H9 (cell line): Measurements from ENCODE around the gene CRELD2. TPM values are rescaled to one million over a fixed set of nuclear protein-coding genes. Genes with fewer than 3 reads are reported as not detected.

Experiments used
- DNase-seq: peaks from one replicate; pipeline ENCODE4 v3.0.0-alpha.2; 2017
- H2AFZ ChIP-seq: one replicate; pipeline ENCODE4 v1.6.1; 2013; ENCODE audit warnings: mild to moderate bottlenecking, low read length, control low read depth, moderate library complexity
- H2AK5ac ChIP-seq: 2 replicates; pipeline ENCODE4 v1.6.1; 2013; ENCODE audit warnings: low read length, control low read depth, mixed read lengths; ENCODE audit not compliant: insufficient read length
- H2BK120ac ChIP-seq: one replicate; pipeline ENCODE4 v1.6.1; 2013; ENCODE audit warnings: low read depth, mild to moderate bottlenecking, low read length, control low read depth, inconsistent platforms; ENCODE audit not compliant: poor library complexity, severe bottlenecking
- H2BK12ac ChIP-seq: 2 replicates; pipeline ENCODE4 v1.6.1; 2013; ENCODE audit warnings: low read length, control low read depth, mixed read lengths, low read depth; ENCODE audit not compliant: insufficient read length
- H2BK15ac ChIP-seq: 2 replicates; pipeline ENCODE4 v1.6.1; 2013; ENCODE audit warnings: low read depth, low read length, control low read depth
- H2BK20ac ChIP-seq: one replicate; pipeline ENCODE4 v1.6.1; 2013; ENCODE audit warnings: low read depth, mild to moderate bottlenecking, low read length, control low read depth, inconsistent platforms; ENCODE audit not compliant: poor library complexity, severe bottlenecking
- H2BK5ac ChIP-seq: 2 replicates; pipeline ENCODE4 v1.6.1; 2013; ENCODE audit warnings: low read length, control low read depth, mixed read lengths; ENCODE audit not compliant: insufficient read length
- H3K14ac ChIP-seq: 2 replicates; pipeline ENCODE4 v1.6.1; 2013; ENCODE audit warnings: low read length, control low read depth; ENCODE audit not compliant: insufficient read depth
- H3K18ac ChIP-seq: 2 replicates; pipeline ENCODE4 v1.6.1; 2013; ENCODE audit warnings: low read depth, mild to moderate bottlenecking, mixed read lengths, low read length, control low read depth; ENCODE audit not compliant: insufficient read length
- H3K23ac ChIP-seq: 2 replicates; pipeline ENCODE4 v1.6.1; 2013; ENCODE audit warnings: low read length, control low read depth, mixed read lengths, low read depth; ENCODE audit not compliant: insufficient read length
- H3K23me2 ChIP-seq: 2 replicates; pipeline ENCODE4 v1.6.1; 2013; ENCODE audit warnings: low read depth, mild to moderate bottlenecking, mixed read lengths, low read length, control low read depth; ENCODE audit not compliant: insufficient read length, poor library complexity, severe bottlenecking
- H3K27ac ChIP-seq: 2 replicates; pipeline ENCODE4 v1.5.1; 2013; ENCODE audit warnings: low read length, control low read depth, mixed read lengths, low read depth; ENCODE audit not compliant: insufficient read length
- H3K27me3 ChIP-seq: 2 replicates; pipeline ENCODE4 v1.6.1; 2013; ENCODE audit warnings: low read length, control low read depth, inconsistent platforms; ENCODE audit not compliant: insufficient read depth
- H3K4ac ChIP-seq: 2 replicates; pipeline ENCODE4 v1.6.1; 2013; ENCODE audit warnings: low read depth, mild to moderate bottlenecking, control low read depth, inconsistent platforms, low read length, moderate library complexity
- H3K4me1 ChIP-seq: 2 replicates; pipeline ENCODE4 v1.6.1; 2013; ENCODE audit warnings: low read length, control low read depth, inconsistent platforms; ENCODE audit not compliant: insufficient read depth
- H3K4me2 ChIP-seq: 2 replicates; pipeline ENCODE4 v1.6.1; 2013; ENCODE audit warnings: low read length, control low read depth, mixed read lengths; ENCODE audit not compliant: insufficient read length, insufficient read depth
- H3K56ac ChIP-seq: 2 replicates; pipeline ENCODE4 v1.6.1; 2013; ENCODE audit warnings: low read depth, mild to moderate bottlenecking, mixed read lengths, low read length, control low read depth; ENCODE audit not compliant: insufficient read length
- H3K79me1 ChIP-seq: 2 replicates; pipeline ENCODE4 v1.6.1; 2013; ENCODE audit warnings: low read depth, mild to moderate bottlenecking, moderate library complexity, low read length, control low read depth, inconsistent platforms; ENCODE audit not compliant: insufficient read depth, poor library complexity, severe bottlenecking
- H3K79me2 ChIP-seq: 2 replicates; pipeline ENCODE4 v1.6.1; 2013; ENCODE audit warnings: low read length, control low read depth, inconsistent platforms; ENCODE audit not compliant: insufficient read depth
- H3K9ac ChIP-seq: 2 replicates; pipeline ENCODE4 v1.6.1; 2013; ENCODE audit warnings: low read length, control low read depth, mixed read lengths; ENCODE audit not compliant: insufficient read length; ENCODE audit errors: extremely low read depth
- H3K9me3 ChIP-seq: one replicate; pipeline ENCODE4 v1.6.1; 2013; ENCODE audit warnings: low read depth, low read length, inconsistent platforms; ENCODE audit not compliant: control insufficient read depth
- H3T11ph ChIP-seq: one replicate; pipeline ENCODE4 v1.6.1; 2013; ENCODE audit warnings: mild to moderate bottlenecking, low read length, control low read depth, inconsistent platforms
- H4K20me1 ChIP-seq: one replicate; pipeline ENCODE4 v1.6.1; 2013; ENCODE audit not compliant: control insufficient read depth, insufficient read length, insufficient read depth
- H4K5ac ChIP-seq: 2 replicates; pipeline ENCODE4 v1.6.1; 2013; ENCODE audit warnings: low read depth, mild to moderate bottlenecking, mixed read lengths, low read length, control low read depth; ENCODE audit not compliant: insufficient read length
- H4K8ac ChIP-seq: replicated peaks from 2 replicates; pipeline ENCODE4 v1.6.1; 2013; ENCODE audit warnings: low read length, control low read depth, mixed read lengths, low read depth; ENCODE audit not compliant: insufficient read length
- H4K91ac ChIP-seq: 2 replicates; pipeline ENCODE4 v1.6.1; 2013; ENCODE audit warnings: low read depth, mild to moderate bottlenecking, moderate library complexity, mixed read lengths, low read length, control low read depth; ENCODE audit not compliant: insufficient read length
- H3K27ac Mint-ChIP-seq, 3 experiments: 2 replicates in 2 of 3; 3 replicates in 1 of 3; pipeline ENCODE4 v1.8.0; 2020 to 2021; ENCODE audit warnings: mixed read lengths in 3 of 3, mild to moderate bottlenecking in 1 of 3, moderate library complexity in 1 of 3
- H3K27me3 Mint-ChIP-seq: 2 replicates; pipeline ENCODE4 v1.8.0; 2021; ENCODE audit warnings: low read depth, mild to moderate bottlenecking, moderate library complexity, mixed read lengths
- H3K36me3 Mint-ChIP-seq, 3 experiments: 2 replicates in 2 of 3; 3 replicates in 1 of 3; pipeline ENCODE4 v1.8.0; 2020 to 2021; ENCODE audit warnings: low read depth in 3 of 3, mixed read lengths in 3 of 3; ENCODE audit not compliant: insufficient read depth in 1 of 3
- H3K4me1 Mint-ChIP-seq, 2 experiments: 2 replicates each; pipeline ENCODE4 v1.8.0; 2020; ENCODE audit warnings: mixed read lengths in 2 of 2
- H3K4me3 Mint-ChIP-seq, 2 experiments: 2 replicates in 1 of 2; 3 replicates in 1 of 2; pipeline ENCODE4 v1.8.0; 2020 to 2021; ENCODE audit warnings: mild to moderate bottlenecking in 2 of 2, mixed read lengths in 2 of 2, moderate library complexity in 1 of 2
- H3K9me3 Mint-ChIP-seq, 2 experiments: 2 replicates in 1 of 2; 3 replicates in 1 of 2; pipeline ENCODE4 v1.8.0; 2020; ENCODE audit warnings: mild to moderate bottlenecking in 2 of 2, mixed read lengths in 2 of 2, moderate library complexity in 1 of 2
- CTCF ChIP-seq: fragments of 200-600 bp; sonication (generic); conservative IDR thresholded peaks from 3 replicates; pipeline ENCODE4 v1.8.0; 2021; ENCODE audit warnings: antibody characterized with exemption, mild to moderate bottlenecking
- WGBS: extraction: QIAGEN DNeasy Blood & Tissue Kit; methylation state at CpG from one replicate; pipeline ENCODE4 v1.1.7; 2013; ENCODE audit warnings: missing lambda C conversion rate, low lambda C conversion rate, mixed read lengths; ENCODE audit not compliant: insufficient read length; ENCODE audit errors: extremely low coverage; 5-methylcytosine and 5-hydroxymethylcytosine counted together
- total RNA-seq: library from RNA; stranded (reverse); gene quantifications from 2 replicates; pipeline ENCODE4 v1.2.1, GENCODE V29; 2021

CRELD2 gene
- total RNA-seq, 1 experiment from 2014 or later = 34.7 TPM

- H3K4me1 ChIP-seq = no peaks in the 10 kb centered on the region
- H3K27me3 Mint-ChIP-seq = no peaks in the 10 kb centered on the region
- no peak overlapping the region for H3K23ac ChIP-seq
- H3K56ac ChIP-seq = no peak overlapping the region
- H4K20me1 ChIP-seq = no peaks in the 10 kb centered on the region
- no peak overlapping the region for H3K14ac ChIP-seq
- no peak overlapping the region for H4K91ac ChIP-seq
- H3K4me1 Mint-ChIP-seq = no peaks in the 10 kb centered on the region
- H3K9ac ChIP-seq = no peak overlapping the region
- no CpG with 5 or more reads among the region's 4 CpGs for WGBS
- H3K27ac Mint-ChIP-seq = no peak overlapping the region
- no peak overlapping the region for H2BK5ac ChIP-seq
- H2BK15ac ChIP-seq = no peak overlapping the region
- H3K18ac ChIP-seq = no peak overlapping the region
- no peak overlapping the region for H2BK20ac ChIP-seq
- H3K79me1 ChIP-seq = no peaks in the 10 kb centered on the region
- H3K9me3 ChIP-seq = no peaks in the 10 kb centered on the region
- H3K36me3 Mint-ChIP-seq = peaks cover 47 to 68% (median 65%) of the 10 kb centered on the region in 3 experiments
- H3K79me2 ChIP-seq = no peaks in the 10 kb centered on the region
- no peak overlapping the region for H3K4ac ChIP-seq
- H2AK5ac ChIP-seq = no peak overlapping the region
- no peak for TF ChIP-seq CTCF
- H3T11ph ChIP-seq = no peak overlapping the region
- H3K27ac ChIP-seq = no peak overlapping the region
- no peak overlapping the region for H2AFZ ChIP-seq
- H3K27me3 ChIP-seq = no peaks in the 10 kb centered on the region
- DNase-seq = no peak
- H3K4me2 ChIP-seq = no peak overlapping the region
- H3K4me3 Mint-ChIP-seq = no peak overlapping the region
- H3K23me2 ChIP-seq = no peaks in the 10 kb centered on the region
- H2BK120ac ChIP-seq = no peak overlapping the region
- H4K5ac ChIP-seq = no peak overlapping the region
- no peak overlapping the region for H2BK12ac ChIP-seq
- peaks cover 25 to 45% of the 10 kb centered on the region in 2 experiments for H3K9me3 Mint-ChIP-seq
- H4K8ac ChIP-seq = no peak overlapping the region
Observed at GRCh38 chr22:49893025-49893424, 25.4 kb upstream of the CRELD2 start.
